Coronary artery (tissue), 2 donors: ENCODE measurements around the gene CCDC51.

ENCODE experiments used
- DNase-seq: peaks from one replicate; pipeline ENCODE4 v3.0.0-alpha.2; 2017; ENCODE audit warnings: low spot score
- H3K27ac ChIP-seq, 2 donors: fragments of 200-600 bp; sonication (generic); one replicate each; pipeline ENCODE4 v1.5.1; 2016 to 2019
- H3K4me3 ChIP-seq: fragments of 200-600 bp; sonication (generic); 2 replicates; pipeline ENCODE4 v1.5.1; 2016; ENCODE audit warnings: mild to moderate bottlenecking, moderate library complexity
- TF ChIP-seq, protein P1 (sequence below): fragments of 200-600 bp; sonication (generic); IDR thresholded peaks from one replicate; pipeline ENCODE4 v1.5.1; 2019; ENCODE audit warnings: antibody characterized with exemption

The CCDC51 gene

GRCh38 chr3:48400824-48401433, 39.0 kb downstream of the CCDC51 start:
- Histone ChIP-seq H3K4me3 (no peak overlapping the region), H3K27ac (peak overlapping the region; percentile 89 to 94)
- TF ChIP-seq, protein P1, sequence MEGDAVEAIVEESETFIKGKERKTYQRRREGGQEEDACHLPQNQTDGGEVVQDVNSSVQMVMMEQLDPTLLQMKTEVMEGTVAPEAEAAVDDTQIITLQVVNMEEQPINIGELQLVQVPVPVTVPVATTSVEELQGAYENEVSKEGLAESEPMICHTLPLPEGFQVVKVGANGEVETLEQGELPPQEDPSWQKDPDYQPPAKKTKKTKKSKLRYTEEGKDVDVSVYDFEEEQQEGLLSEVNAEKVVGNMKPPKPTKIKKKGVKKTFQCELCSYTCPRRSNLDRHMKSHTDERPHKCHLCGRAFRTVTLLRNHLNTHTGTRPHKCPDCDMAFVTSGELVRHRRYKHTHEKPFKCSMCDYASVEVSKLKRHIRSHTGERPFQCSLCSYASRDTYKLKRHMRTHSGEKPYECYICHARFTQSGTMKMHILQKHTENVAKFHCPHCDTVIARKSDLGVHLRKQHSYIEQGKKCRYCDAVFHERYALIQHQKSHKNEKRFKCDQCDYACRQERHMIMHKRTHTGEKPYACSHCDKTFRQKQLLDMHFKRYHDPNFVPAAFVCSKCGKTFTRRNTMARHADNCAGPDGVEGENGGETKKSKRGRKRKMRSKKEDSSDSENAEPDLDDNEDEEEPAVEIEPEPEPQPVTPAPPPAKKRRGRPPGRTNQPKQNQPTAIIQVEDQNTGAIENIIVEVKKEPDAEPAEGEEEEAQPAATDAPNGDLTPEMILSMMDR = peak; percentile 61
- DNase-seq = peak; percentile 75

GRCh38 chr3:48399387-48400172, 40.3 kb downstream of the CCDC51 start:
- H3K27ac ChIP-seq = no peak overlapping the region
- TF ChIP-seq, protein P1 = no peak
- DNase-seq = no peak
- H3K4me3 ChIP-seq = no peak overlapping the region

GRCh38 chr3:48398701-48399386, 41.1 kb downstream of the CCDC51 start:
- TF ChIP-seq, protein P1 = no peak
- no peak overlapping the region for H3K4me3 ChIP-seq
- no peak overlapping the region for H3K27ac ChIP-seq
- no peak for DNase-seq

DNA sequence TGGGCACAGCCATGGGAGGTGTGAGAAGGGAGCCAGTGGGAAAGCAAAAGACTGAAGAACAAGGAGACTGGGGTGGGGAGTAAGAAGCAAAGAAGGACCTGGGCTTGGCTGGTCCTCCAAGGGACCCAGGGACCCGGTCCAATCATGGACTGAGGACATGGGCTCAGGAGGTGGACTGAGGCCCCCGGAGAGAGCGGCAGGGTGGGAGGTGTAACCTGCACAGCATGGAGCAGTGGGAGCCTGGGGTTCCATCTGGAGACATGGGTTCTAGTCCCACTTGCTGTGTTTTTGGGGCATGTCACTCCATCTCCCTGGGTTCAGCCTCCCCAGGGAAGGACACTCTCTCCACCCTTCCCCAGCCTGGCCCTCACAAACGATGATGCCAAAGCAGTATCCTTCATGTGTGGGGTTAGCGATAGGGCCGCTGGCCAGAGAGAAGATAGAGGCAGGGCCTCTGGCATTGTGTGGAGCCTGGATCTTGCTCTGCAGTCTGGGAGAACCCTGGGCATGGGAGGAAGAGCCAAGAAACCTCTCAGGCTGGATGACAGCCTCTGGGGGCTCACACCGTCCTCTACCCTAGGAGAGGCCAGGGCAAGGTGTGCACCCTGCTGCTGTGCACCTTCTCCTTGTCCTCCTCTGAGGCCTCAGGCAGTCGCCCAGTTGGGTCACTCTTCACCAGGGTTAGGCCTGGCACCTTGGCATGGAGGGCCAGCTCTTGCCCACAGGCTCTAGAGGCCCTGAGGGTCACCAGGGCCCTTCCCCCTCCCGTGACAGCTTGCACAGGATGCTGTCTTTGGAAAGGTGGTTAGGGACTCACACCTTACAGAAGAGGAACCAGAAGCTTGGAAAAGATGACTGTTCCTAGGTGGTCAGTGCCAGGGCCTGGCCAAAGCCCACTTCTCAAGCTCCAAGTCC, 41.9 kb downstream of the CCDC51 start:
- Histone ChIP-seq H3K27ac (no peak overlapping the region), H3K4me3 (no peak overlapping the region)
- no peak for DNase-seq
- TF ChIP-seq, protein P1 = no peak

DNA sequence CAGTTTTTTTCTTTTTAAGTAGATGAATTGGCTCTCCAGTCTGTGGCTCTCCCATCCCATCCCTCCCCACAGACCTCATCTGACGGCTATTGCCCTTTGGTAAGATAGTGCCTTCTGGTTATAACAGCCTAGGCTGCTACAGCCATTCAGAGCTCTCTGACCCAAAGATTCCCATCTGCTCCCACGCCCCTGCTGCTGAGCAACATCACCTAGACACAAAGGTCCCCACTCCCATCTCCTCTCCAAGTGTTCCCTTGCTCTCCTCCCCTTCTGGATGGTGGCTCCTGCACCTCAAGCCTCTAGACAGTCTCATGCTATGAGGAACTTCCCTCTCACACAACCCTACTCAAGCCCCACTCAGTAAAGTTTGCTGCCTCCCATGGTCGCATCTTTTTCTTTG, 44.2 kb downstream of the CCDC51 start:
- no peak overlapping the region for H3K4me3 ChIP-seq
- DNase-seq = no peak
- TF ChIP-seq, protein P1 = no peak
- no peak overlapping the region for H3K27ac ChIP-seq

- TF ChIP-seq, protein P1 = no peak
- no peak overlapping the region for H3K27ac ChIP-seq
- H3K4me3 ChIP-seq = no peak overlapping the region
- no peak for DNase-seq
These were observed 45.5 kb downstream of the CCDC51 start for GRCh38 chr3:48394391-48394790.
